ELR (cell line): ENCODE data around the gene MEIG1.
"Not testable (repeated sequence)": the region's sequence is repeated elsewhere in the genome, so short reads cannot be mapped to it uniquely, and the experiment has no call there.

Experiments
- DNase-seq: peaks from one replicate; pipeline ENCODE4 v3.0.0-alpha.2; 2015; ENCODE audit warnings: low read depth

MEIG1 gene

GRCh38 chr10:14959221-14960057, at the start of gene MEIG1:
Gene MEIG1 (plus strand): TSS chr10:14959388. CDS start chr10:14966469, 7,081 bp downstream.
- DNase-seq: peak; percentile 95

GRCh38 chr10:14910953-14911352, 48.2 kb upstream of the MEIG1 start:
- DNase-seq: no peak

- DNase-seq: no peak
Observed at GRCh38 chr10:14911801-14912200, 47.4 kb upstream of the MEIG1 start.

- DNase-seq: no peak
Observed at GRCh38 chr10:14916600-14916999, 42.6 kb upstream of the MEIG1 start.

- DNase-seq: no peak
Observed at GRCh38 chr10:14917827-14918226, 41.4 kb upstream of the MEIG1 start.

- DNase-seq: no peak
Observed at GRCh38 chr10:14918964-14919363, 40.2 kb upstream of the MEIG1 start.

- no peak for DNase-seq
Observed at GRCh38 chr10:14924013-14924412, 35.2 kb upstream of the MEIG1 start.

GRCh38 chr10:14925268-14925667, 33.9 kb upstream of the MEIG1 start:
- DNase-seq: no peak

GRCh38 chr10:14926061-14926470, 33.1 kb upstream of the MEIG1 start:
- no peak for DNase-seq

GRCh38 chr10:14926722-14927416, 32.3 kb upstream of the MEIG1 start:
- DNase-seq: no peak

GRCh38 chr10:14930610-14931009, 28.6 kb upstream of the MEIG1 start:
- no peak for DNase-seq

GRCh38 chr10:14936584-14936983, 22.6 kb upstream of the MEIG1 start:
- DNase-seq: no peak

- peak; percentile 62 for DNase-seq
Observed at GRCh38 chr10:14938971-14939370, 20.2 kb upstream of the MEIG1 start.

GRCh38 chr10:14942147-14942949, 16.8 kb upstream of the MEIG1 start:
- not testable (repeated sequence) for DNase-seq

- not testable (repeated sequence) for DNase-seq
Observed at GRCh38 chr10:14942950-14943338, 16.2 kb upstream of the MEIG1 start.

- peak; percentile 22 for DNase-seq
Observed at GRCh38 chr10:14945108-14945507, 14.1 kb upstream of the MEIG1 start.

- DNase-seq: no peak
Observed at GRCh38 chr10:14947268-14947667, 11.9 kb upstream of the MEIG1 start.

- DNase-seq: no peak
Observed at GRCh38 chr10:14949291-14949690, 9.9 kb upstream of the MEIG1 start.

GRCh38 chr10:14952851-14953423, 6.3 kb upstream of the MEIG1 start:
- peak; percentile 20 for DNase-seq

- DNase-seq: peak; percentile 79
Observed at GRCh38 chr10:14953424-14954000, 5.7 kb upstream of the MEIG1 start.

GRCh38 chr10:14954001-14954770, 5.0 kb upstream of the MEIG1 start, which contains the start of gene DCLRE1C:
Gene DCLRE1C (minus strand): TSS chr10:14954096. CDS start chr10:14954010, 86 bp downstream.
- DNase-seq: peak; percentile 93
